Adipocyte (in vitro differentiated cells): ENCODE measurements around the gene HLA-DMB.
"Not testable (repeated sequence)": the region's sequence is repeated elsewhere in the genome, so short reads cannot be mapped to it uniquely, and the experiment has no call there.

Source experiments
- DNase-seq: peaks from one replicate; pipeline ENCODE4 v3.0.0-alpha.2; 2015; ENCODE audit warnings: low read depth
- H3K27me3 ChIP-seq: replicated peaks from 2 replicates; pipeline ENCODE4 v1.7.0; 2013; ENCODE audit warnings: mild to moderate bottlenecking, low read length, moderate library complexity; ENCODE audit not compliant: control insufficient read depth, insufficient read depth
- H3K36me3 ChIP-seq: 2 replicates; pipeline ENCODE4 v1.7.0; 2013; ENCODE audit warnings: low read length, mild to moderate bottlenecking, moderate library complexity; ENCODE audit not compliant: control insufficient read depth, insufficient read depth, severe bottlenecking
- H3K4me1 ChIP-seq: 2 replicates; pipeline ENCODE4 v1.7.0; 2013; ENCODE audit warnings: mild to moderate bottlenecking, low read length, moderate library complexity; ENCODE audit not compliant: control insufficient read depth, insufficient read depth
- H3K4me3 ChIP-seq: 2 replicates; pipeline ENCODE4 v1.7.0; 2013; ENCODE audit warnings: mild to moderate bottlenecking, low read length, moderate library complexity
- H3K9ac ChIP-seq: 2 replicates; pipeline ENCODE4 v1.7.0; 2013; ENCODE audit warnings: mild to moderate bottlenecking, low read length, moderate library complexity
- H3K9me3 ChIP-seq: 2 replicates; pipeline ENCODE4 v1.7.0; 2013; ENCODE audit warnings: mild to moderate bottlenecking, low read length, moderate library complexity; ENCODE audit not compliant: control insufficient read depth

The HLA-DMB gene

DNA sequence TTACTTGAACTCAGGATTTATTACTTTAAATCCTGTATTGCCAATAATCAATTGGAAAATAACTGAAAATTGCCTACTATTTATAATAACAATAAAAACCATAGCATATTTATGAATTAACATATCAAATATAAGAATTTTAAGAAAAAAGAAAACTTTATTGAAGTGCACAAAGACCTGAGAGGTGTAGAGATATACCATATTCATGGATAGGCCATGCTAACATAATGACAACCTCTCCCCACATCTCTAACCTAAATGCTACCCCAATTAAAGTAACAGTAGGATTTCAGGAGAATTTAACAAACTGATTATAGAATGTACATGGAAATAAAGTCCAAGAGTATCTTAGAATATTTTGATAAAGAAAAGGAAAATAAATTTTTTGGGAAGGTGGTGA, 5.1 kb upstream of the HLA-DMB start:
- no peaks in the 10 kb centered on the region for H3K9me3 ChIP-seq
- no peak for DNase-seq
- H3K4me3 ChIP-seq: no peak overlapping the region
- no peaks in the 10 kb centered on the region for H3K27me3 ChIP-seq
- H3K9ac ChIP-seq: no peak overlapping the region
- no peaks in the 10 kb centered on the region for H3K36me3 ChIP-seq
- peaks cover 5% of the 10 kb centered on the region for H3K4me1 ChIP-seq

DNA sequence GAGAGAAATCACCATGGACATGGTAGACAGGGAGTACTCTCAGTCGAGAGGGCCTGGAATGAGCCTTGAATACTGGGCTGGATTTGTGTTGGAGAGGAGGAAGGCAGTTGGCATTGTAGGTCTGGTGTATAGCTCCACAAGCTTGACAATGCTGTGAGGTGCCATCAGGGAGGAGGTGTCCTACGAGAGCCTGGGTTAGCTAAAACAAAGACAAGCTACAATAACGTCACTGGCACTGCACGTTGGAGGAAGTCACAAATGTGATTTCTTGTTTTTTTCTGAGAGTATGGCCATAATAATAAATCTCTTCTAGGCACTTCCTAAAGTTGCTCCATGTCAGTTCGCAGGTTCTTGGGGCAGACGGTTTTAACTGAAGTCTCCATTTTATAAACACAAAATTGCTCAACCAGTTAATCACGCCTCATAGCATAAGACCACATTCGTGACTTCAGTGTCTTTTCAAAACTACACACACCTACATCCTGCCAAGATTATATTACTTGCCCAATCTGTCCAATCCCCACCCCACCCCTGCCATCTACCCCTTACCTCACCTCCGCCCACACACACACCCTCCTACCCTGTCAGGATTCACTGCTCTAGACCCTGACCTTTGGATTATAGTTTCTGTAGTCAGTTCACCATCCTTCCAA, 4.4 kb upstream of the HLA-DMB start:
- Histone ChIP-seq H3K4me1 (peaks cover 1% of the 10 kb centered on the region), H3K9me3 (no peaks in the 10 kb centered on the region), H3K27me3 (no peaks in the 10 kb centered on the region), H3K9ac (no peak overlapping the region), H3K4me3 (no peak overlapping the region), H3K36me3 (no peaks in the 10 kb centered on the region)
- no peak for DNase-seq

DNA sequence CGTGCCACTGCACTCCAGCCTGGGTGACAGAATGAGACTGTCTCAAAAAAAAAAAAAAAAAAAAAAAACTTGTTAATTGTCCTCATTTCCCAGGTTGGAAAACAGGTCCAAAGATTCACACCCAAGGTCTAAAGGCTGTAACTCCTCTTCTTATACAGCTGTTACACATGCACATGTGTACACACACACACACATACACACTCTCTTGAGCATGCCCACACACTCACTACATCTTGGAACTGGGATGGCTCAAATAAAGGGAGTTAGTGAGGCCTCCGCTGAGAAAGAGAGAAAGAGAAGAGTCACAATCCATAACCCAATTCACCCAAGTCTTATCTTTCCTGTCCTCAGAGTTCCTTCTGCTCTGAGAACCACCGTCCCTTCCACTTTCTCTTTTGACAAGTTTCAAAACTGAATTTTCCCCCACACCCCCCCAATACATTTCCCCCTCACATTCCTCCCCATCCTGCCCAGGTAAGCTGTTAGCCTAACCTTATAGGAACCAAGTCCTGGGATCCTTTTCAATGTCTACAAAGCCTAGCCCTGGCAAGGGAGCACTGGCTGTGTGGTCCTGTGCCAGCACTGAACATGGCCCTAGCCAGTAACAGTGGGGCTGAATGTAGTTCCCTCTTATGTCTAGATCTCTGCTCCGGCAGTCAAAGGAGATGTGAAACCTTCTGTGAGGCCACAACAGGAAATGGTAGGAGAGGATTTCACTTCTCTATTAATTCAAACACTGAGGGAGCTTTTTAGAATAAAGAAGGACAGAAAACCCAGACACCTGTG, 3.2 kb upstream of the HLA-DMB start:
- no peaks in the 10 kb centered on the region for H3K36me3 ChIP-seq
- no peak overlapping the region for H3K9ac ChIP-seq
- DNase-seq: no peak
- H3K27me3 ChIP-seq: no peaks in the 10 kb centered on the region
- no peaks in the 10 kb centered on the region for H3K4me1 ChIP-seq
- H3K9me3 ChIP-seq: no peaks in the 10 kb centered on the region
- H3K4me3 ChIP-seq: no peak overlapping the region

- not testable (repeated sequence) for H3K4me1 ChIP-seq, H3K9ac ChIP-seq, H3K27me3 ChIP-seq, DNase-seq, H3K9me3 ChIP-seq, H3K36me3 ChIP-seq, H3K4me3 ChIP-seq
Measured at GRCh38 chr6:32942555-32943123, 1.8 kb upstream of the HLA-DMB start.

- peak overlapping the region; percentile 74 for H3K4me3 ChIP-seq
- DNase-seq: no peak
- no peak overlapping the region for H3K9ac ChIP-seq
- H3K9me3 ChIP-seq: no peaks in the 10 kb centered on the region
- no peaks in the 10 kb centered on the region for H3K27me3 ChIP-seq
- no peaks in the 10 kb centered on the region for H3K4me1 ChIP-seq
- H3K36me3 ChIP-seq: no peaks in the 10 kb centered on the region
Measured at GRCh38 chr6:32941214-32941768, 463 bp upstream of the HLA-DMB start.

- Histone ChIP-seq H3K9ac (no peak overlapping the region), H3K36me3 (no peaks in the 10 kb centered on the region), H3K9me3 (no peaks in the 10 kb centered on the region), H3K4me3 (no peak overlapping the region), H3K4me1 (no peaks in the 10 kb centered on the region), H3K27me3 (no peaks in the 10 kb centered on the region)
- no peak for DNase-seq
Measured at GRCh38 chr6:32938494-32938893, 2.3 kb downstream of the HLA-DMB start.

- DNase-seq: no peak
- Histone ChIP-seq H3K9me3 (no peaks in the 10 kb centered on the region), H3K4me1 (no peaks in the 10 kb centered on the region), H3K27me3 (no peaks in the 10 kb centered on the region), H3K36me3 (no peaks in the 10 kb centered on the region), H3K4me3 (no peak overlapping the region), H3K9ac (no peak overlapping the region)
Measured at GRCh38 chr6:32937230-32937633, 3.6 kb downstream of the HLA-DMB start.

- H3K27me3 ChIP-seq: no peaks in the 10 kb centered on the region
- H3K9ac ChIP-seq: no peak overlapping the region
- H3K4me1 ChIP-seq: no peaks in the 10 kb centered on the region
- H3K9me3 ChIP-seq: no peaks in the 10 kb centered on the region
- no peak for DNase-seq
- no peak overlapping the region for H3K4me3 ChIP-seq
- no peaks in the 10 kb centered on the region for H3K36me3 ChIP-seq
Measured at GRCh38 chr6:32936239-32937152, 4.3 kb downstream of the HLA-DMB start.

- DNase-seq: no peak
- Histone ChIP-seq H3K9ac (no peak overlapping the region), H3K4me1 (no peaks in the 10 kb centered on the region), H3K27me3 (no peaks in the 10 kb centered on the region), H3K36me3 (no peaks in the 10 kb centered on the region), H3K9me3 (no peaks in the 10 kb centered on the region), H3K4me3 (no peak overlapping the region)
Measured at GRCh38 chr6:32935551-32936238, 5.1 kb downstream of the HLA-DMB start.

DNA sequence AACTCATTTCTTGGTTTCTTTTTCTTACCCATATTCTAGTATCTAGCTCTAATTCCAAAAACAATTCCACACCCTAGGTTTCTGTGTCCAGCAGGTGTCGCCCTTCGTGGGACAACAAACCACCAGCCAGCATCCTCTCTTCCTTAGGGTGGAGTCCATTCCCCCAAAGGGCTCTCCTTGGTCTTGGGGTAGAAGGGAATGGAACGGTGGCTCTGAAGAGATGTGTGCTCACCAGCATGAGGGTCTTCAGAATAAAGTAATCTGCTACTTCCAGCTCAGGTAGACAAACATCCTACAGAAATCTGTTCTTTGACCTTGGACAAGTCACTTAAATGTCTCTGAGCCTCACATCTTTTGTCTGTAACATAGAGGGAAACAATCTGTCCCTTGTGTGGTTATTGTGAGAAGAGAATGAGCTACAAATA, 7.2 kb downstream of the HLA-DMB start:
- no peaks in the 10 kb centered on the region for H3K9me3 ChIP-seq
- peak; percentile 93 for DNase-seq
- H3K36me3 ChIP-seq: no peaks in the 10 kb centered on the region
- H3K4me1 ChIP-seq: no peaks in the 10 kb centered on the region
- no peak overlapping the region for H3K9ac ChIP-seq
- no peaks in the 10 kb centered on the region for H3K27me3 ChIP-seq
- H3K4me3 ChIP-seq: no peak overlapping the region
